Caki2 (cell line): Measurements from ENCODE around the gene CDH13. TPM values are rescaled to one million over a fixed set of nuclear protein-coding genes. Genes with fewer than 3 reads are reported as not detected.

ENCODE experiments used
- DNase-seq: peaks from one replicate; pipeline ENCODE4 v3.0.0-alpha.2; 2015; ENCODE audit warnings: low read depth
- in situ Hi-C: cut with HindIII; loops from 2 replicates; pipeline ENCODE4 v1.10.0; 2016; ENCODE audit warnings: low sequenced_read_pairs, low pct_unique_long_range_greater_than_20kb, mixed read lengths
- total RNA-seq: library from RNA; depleted of rRNA; stranded (reverse); fragments of >200 nt; shearing (Covaris generic); gene quantifications from 2 replicates; pipeline ENCODE4 v1.2.3, GENCODE V29; 2014; ENCODE audit warnings: low replicate concordance

CDH13 gene
- total RNA-seq, 1 experiment from 2014 or later = not detected

- in situ Hi-C loops = no loop called here
These were observed 1210.8 kb downstream of the CDH13 start for GRCh38 chr16:83837566-83837965.

GRCh38 chr16:83838151-83838550 lies 1211.4 kb downstream of the CDH13 start:
- in situ Hi-C loops = no loop called here
- DNase-seq = no peak

More at GRCh38 chr16:83837566-83837965, 1210.8 kb downstream of the CDH13 start:
- DNase-seq = no peak

- in situ Hi-C loops = no loop called here
- DNase-seq = no peak
These were observed 1212.8 kb downstream of the CDH13 start for GRCh38 chr16:83839561-83839960.

GRCh38 chr16:83840060-83840617 lies 1213.4 kb downstream of the CDH13 start:
- in situ Hi-C loops = no loop called here

GRCh38 chr16:83842291-83842690 lies 1215.5 kb downstream of the CDH13 start:
- DNase-seq = no peak
- in situ Hi-C loops = no loop called here

More at GRCh38 chr16:83840060-83840617, 1213.4 kb downstream of the CDH13 start:
- no peak for DNase-seq

- in situ Hi-C loops = no loop called here
- no peak for DNase-seq
These were observed 1216.2 kb downstream of the CDH13 start for GRCh38 chr16:83842756-83843507.

- in situ Hi-C loops = no loop called here
- no peak for DNase-seq
These were observed 1216.9 kb downstream of the CDH13 start for GRCh38 chr16:83843657-83844056.

GRCh38 chr16:83845263-83845662 lies 1218.5 kb downstream of the CDH13 start:
- DNase-seq = no peak
- in situ Hi-C loops = no loop called here

- in situ Hi-C loops = no loop called here
- no peak for DNase-seq
These were observed 1220.8 kb downstream of the CDH13 start for GRCh38 chr16:83847371-83848225.

GRCh38 chr16:83849421-83849820 lies 1222.7 kb downstream of the CDH13 start:
- DNase-seq = no peak
- in situ Hi-C loops = no loop called here
